Measurements from ENCODE around the gene PPIF.

- TF ChIP-seq POLR2A (IDR thresholded peaks at IDR 0.05) (no peak), CTCF (IDR thresholded peaks at IDR 0.05 in 8 of 11, conservative IDR thresholded peaks at IDR 0.05 in 3 of 11) (no peak), POLR2AphosphoS5 (IDR thresholded peaks at IDR 0.05) (no peak)
These were observed 1.3 kb upstream of the PPIF start for GRCh38 chr10:79346012-79346340.
